Parathyroid adenoma (tissue), 2 donors: ENCODE results near the gene DLG2.

Experiments used
- H2AFZ ChIP-seq: fragments of 300-600 bp; sonication (generic); one replicate; pipeline ENCODE4 v1.7.0; 2017; ENCODE audit warnings: antibody characterized with exemption, mild to moderate bottlenecking
- H3K27ac ChIP-seq: fragments of 300-600 bp; sonication (generic); one replicate; pipeline ENCODE4 v1.7.0; 2017
- H3K27me3 ChIP-seq: fragments of 300-600 bp; sonication (generic); one replicate; pipeline ENCODE4 v1.7.0; 2017; ENCODE audit warnings: low read length; ENCODE audit not compliant: control insufficient read depth, insufficient read depth
- H3K36me3 ChIP-seq: fragments of 300-600 bp; sonication (generic); one replicate; pipeline ENCODE4 v1.7.0; 2017; ENCODE audit warnings: low read length; ENCODE audit not compliant: control insufficient read depth, insufficient read depth
- H3K4me1 ChIP-seq: fragments of 300-600 bp; sonication (generic); one replicate; pipeline ENCODE4 v1.7.0; 2017; ENCODE audit warnings: control low read depth
- H3K4me2 ChIP-seq: fragments of 300-600 bp; sonication (generic); one replicate; pipeline ENCODE4 v1.7.0; 2017; ENCODE audit warnings: low read length
- H3K4me3 ChIP-seq: fragments of 300-600 bp; sonication (generic); one replicate; pipeline ENCODE4 v1.7.0; 2017; ENCODE audit warnings: low read depth, low read length
- H3K79me2 ChIP-seq: fragments of 300-600 bp; sonication (generic); one replicate; pipeline ENCODE4 v1.7.0; 2017; ENCODE audit warnings: control low read depth
- H3K9ac ChIP-seq: fragments of 300-600 bp; sonication (generic); one replicate; pipeline ENCODE4 v1.7.0; 2017; ENCODE audit warnings: mild to moderate bottlenecking
- H3K9me3 ChIP-seq: fragments of 300-600 bp; sonication (generic); one replicate; pipeline ENCODE4 v1.7.0; 2017; ENCODE audit warnings: low read length; ENCODE audit not compliant: control insufficient read depth
- TF ChIP-seq, protein P1 (sequence below): fragments of 300-600 bp; sonication (generic); IDR thresholded peaks from one replicate; pipeline ENCODE4 v1.7.0; 2017; ENCODE audit warnings: antibody characterized with exemption, mild to moderate bottlenecking
- donor health status: primary hyperparathyroidism.

DLG2 gene

DNA sequence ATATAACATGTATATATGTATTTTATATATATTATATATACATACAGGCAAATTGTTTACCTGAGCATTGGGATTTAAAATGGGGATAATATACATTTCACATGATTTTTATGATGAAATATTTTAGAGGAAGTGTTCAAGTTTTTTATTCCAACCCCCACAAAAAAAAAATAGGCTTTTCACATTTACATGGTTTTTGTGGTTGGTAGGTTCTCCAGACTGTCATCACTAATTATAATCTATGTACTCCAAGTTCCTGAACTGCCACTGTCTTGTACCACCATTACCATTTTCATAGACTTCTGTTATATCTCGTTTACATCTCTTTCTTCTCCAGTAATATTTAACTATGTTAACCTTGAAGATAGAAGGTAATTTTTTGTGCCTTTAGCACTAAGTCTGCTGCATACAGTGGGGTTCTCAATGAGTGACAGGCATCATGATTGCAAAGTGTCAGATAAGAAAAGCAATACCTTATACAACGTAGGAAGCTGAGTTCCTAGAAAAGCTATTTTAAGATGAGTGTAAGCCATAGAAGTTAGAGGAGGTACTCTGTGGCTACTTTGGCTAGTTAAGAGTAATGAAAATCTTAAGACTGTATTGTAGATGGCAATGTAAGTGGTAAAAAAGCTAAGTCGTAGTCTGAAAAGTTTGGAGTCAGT, 25.8 kb upstream of the DLG2 start:
- H2AFZ ChIP-seq = no peak overlapping the region
- TF ChIP-seq, protein P1, sequence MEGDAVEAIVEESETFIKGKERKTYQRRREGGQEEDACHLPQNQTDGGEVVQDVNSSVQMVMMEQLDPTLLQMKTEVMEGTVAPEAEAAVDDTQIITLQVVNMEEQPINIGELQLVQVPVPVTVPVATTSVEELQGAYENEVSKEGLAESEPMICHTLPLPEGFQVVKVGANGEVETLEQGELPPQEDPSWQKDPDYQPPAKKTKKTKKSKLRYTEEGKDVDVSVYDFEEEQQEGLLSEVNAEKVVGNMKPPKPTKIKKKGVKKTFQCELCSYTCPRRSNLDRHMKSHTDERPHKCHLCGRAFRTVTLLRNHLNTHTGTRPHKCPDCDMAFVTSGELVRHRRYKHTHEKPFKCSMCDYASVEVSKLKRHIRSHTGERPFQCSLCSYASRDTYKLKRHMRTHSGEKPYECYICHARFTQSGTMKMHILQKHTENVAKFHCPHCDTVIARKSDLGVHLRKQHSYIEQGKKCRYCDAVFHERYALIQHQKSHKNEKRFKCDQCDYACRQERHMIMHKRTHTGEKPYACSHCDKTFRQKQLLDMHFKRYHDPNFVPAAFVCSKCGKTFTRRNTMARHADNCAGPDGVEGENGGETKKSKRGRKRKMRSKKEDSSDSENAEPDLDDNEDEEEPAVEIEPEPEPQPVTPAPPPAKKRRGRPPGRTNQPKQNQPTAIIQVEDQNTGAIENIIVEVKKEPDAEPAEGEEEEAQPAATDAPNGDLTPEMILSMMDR = no peak
- H3K9me3 ChIP-seq = no peaks in the 10 kb centered on the region
- no peak overlapping the region for H3K27ac ChIP-seq
- no peak overlapping the region for H3K4me3 ChIP-seq
- H3K9ac ChIP-seq = no peak overlapping the region
- no peaks in the 10 kb centered on the region for H3K27me3 ChIP-seq
- no peaks in the 10 kb centered on the region for H3K4me1 ChIP-seq
- H3K4me2 ChIP-seq = no peak overlapping the region
- H3K79me2 ChIP-seq = no peaks in the 10 kb centered on the region
- H3K36me3 ChIP-seq = no peaks in the 10 kb centered on the region

DNA sequence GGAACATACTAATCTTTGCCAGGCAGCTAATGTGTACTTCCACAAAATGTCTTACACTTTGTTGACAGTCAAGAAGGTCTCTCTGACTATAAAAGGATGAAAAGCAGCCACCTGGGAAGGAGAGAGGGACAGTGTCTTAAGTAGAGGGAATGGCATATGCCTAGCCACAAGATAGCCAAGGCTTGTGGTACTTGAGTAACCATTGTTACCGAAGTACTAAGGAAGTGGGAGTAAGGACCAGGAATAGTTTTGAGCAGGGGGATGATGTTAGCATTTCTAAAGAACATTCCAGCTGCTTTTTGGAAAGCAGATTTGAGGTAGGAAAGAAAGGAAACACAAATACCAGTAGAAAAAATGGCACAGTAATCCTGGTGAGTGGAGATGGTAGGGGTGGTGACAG, 24.0 kb upstream of the DLG2 start:
- H3K4me1 ChIP-seq = no peaks in the 10 kb centered on the region

DNA sequence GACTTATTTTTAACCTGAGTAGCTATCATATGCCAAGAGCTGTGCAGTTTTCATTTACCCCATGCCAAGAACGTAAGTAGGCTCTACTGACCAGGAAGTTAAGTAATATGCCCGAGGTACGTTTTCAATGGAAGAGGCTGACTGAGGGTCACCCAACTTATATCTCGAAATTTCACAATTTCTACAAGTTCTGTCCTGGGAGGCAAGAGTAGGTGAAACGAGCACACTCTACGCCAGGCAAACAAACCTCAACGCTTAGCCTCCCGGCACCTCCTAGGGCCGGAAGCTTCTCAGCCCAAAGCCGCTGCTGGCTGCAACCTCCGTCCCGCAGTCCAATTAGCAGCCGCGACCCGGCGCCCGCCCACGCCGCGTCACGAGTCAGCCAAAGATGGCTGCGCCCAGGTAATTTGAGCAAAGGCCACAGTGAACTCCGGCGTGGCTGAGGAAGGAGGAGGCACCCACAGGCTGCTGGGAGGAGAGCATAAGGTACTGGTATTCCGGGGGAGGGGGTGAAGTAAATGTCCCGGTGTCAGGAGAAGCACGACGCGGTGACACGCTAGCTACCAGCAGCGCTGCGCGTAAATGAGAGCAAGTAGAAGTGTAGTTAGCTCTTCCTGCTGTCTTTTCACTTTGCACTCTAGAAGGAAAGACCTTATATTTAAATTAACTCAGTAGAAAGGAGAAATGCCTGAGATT, 20.6 kb upstream of the DLG2 start, which contains the start of gene TMEM126A:
TMEM126A (plus strand) TSS at position 364 of the 696 bp plus-strand sequence. CDS start 2,289 bp downstream, outside the sequence.
- Histone ChIP-seq H3K9me3 (no peaks in the 10 kb centered on the region), H2AFZ (peak within 1 kb of the TSS; percentile 89), H3K9ac (no peak within 1 kb of the TSS), H3K4me1 (no peaks in the 10 kb centered on the region), H3K27ac (peak within 1 kb of the TSS; percentile 71), H3K27me3 (no peaks in the 10 kb centered on the region), H3K36me3 (no peaks in the 10 kb centered on the region), H3K4me2 (peak within 1 kb of the TSS; percentile 86), H3K4me3 (peak within 1 kb of the TSS; percentile 78), H3K79me2 (no peaks in the 10 kb centered on the region)
- TF ChIP-seq, protein P1 = no peak

More for the DNA sequence above, 24.0 kb upstream of the DLG2 start:
- H3K4me3 ChIP-seq = no peak overlapping the region
- no peak overlapping the region for H3K27ac ChIP-seq
- no peak overlapping the region for H3K9ac ChIP-seq
- no peaks in the 10 kb centered on the region for H3K79me2 ChIP-seq
- TF ChIP-seq, protein P1 = no peak
- no peaks in the 10 kb centered on the region for H3K9me3 ChIP-seq
- H2AFZ ChIP-seq = no peak overlapping the region
- H3K36me3 ChIP-seq = no peaks in the 10 kb centered on the region
- no peak overlapping the region for H3K4me2 ChIP-seq
- H3K27me3 ChIP-seq = no peaks in the 10 kb centered on the region

- TF ChIP-seq, protein P1 = no peak
- Histone ChIP-seq H3K4me3 (peak overlapping the region; percentile 78), H3K9ac (no peak overlapping the region), H3K27me3 (no peaks in the 10 kb centered on the region), H2AFZ (peak overlapping the region; percentile 89), H3K79me2 (no peaks in the 10 kb centered on the region), H3K9me3 (no peaks in the 10 kb centered on the region), H3K27ac (peak overlapping the region; percentile 71), H3K4me2 (peak overlapping the region; percentile 86), H3K36me3 (no peaks in the 10 kb centered on the region), H3K4me1 (no peaks in the 10 kb centered on the region)
Observed at GRCh38 chr11:85647078-85647477, 19.9 kb upstream of the DLG2 start.
